GM12873 (cell line): Measurements from ENCODE around the gene ABHD11.
A peak's percentile ranks its signal among the peaks of the same experiment; 100 is the strongest.

ENCODE experiments used
- CTCF ChIP-seq: IDR thresholded peaks from 2 replicates; pipeline ENCODE4 v1.5.1; 2012; ENCODE audit warnings: low read depth, mild to moderate bottlenecking, moderate library complexity, low read length, control low read depth; ENCODE audit not compliant: insufficient read depth; ENCODE audit errors: missing control alignments

ABHD11 gene

GRCh38 chr7:73705551-73705920, 33.1 kb downstream of the ABHD11 start:
- TF ChIP-seq CTCF, result no peak

DNA sequence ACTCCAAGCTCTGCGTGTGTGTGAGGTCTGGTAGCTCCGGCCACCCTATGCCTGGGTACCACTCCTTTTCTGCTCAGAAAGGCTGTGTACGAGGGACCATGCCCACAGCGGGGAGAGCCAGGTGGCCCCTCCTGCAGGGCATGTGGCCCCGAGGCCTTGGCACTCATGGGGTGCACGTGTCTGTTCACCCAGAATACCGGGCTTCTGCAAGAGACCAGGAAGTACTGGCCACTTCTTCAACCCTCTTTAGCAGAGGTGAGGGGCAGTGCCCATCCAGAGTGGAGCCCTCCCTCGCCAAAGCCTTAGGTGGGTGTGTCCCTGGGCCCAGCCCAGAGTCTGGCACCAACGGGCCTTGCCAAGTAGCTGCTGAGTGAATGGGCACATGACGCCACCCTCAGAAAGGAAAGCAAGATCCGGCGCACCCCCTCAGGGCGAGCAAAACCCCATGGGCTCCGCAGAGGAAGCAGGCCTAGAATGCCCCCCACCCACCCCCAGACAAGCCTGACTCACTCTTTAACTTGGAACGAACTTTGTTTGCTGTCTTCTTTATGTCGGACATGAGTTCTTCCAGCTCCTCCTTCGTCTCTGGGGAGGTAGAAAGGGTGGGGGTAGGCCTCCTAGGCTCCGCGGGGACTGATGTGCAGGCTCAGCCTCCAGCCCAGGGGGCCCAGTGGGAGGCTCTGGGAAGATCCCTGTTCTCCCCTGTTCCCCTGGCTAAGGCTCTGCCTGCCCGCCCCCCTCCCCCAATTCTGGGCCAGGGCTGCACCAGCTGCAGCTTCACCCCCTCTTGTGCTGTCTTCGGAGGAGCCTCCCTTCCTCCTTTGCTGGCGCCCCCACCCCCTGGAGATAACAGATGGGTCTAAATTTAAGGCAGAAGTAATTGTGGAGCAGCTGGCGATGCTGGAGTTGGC, 33.7 kb downstream of the ABHD11 start:
- no peak for TF ChIP-seq CTCF

DNA sequence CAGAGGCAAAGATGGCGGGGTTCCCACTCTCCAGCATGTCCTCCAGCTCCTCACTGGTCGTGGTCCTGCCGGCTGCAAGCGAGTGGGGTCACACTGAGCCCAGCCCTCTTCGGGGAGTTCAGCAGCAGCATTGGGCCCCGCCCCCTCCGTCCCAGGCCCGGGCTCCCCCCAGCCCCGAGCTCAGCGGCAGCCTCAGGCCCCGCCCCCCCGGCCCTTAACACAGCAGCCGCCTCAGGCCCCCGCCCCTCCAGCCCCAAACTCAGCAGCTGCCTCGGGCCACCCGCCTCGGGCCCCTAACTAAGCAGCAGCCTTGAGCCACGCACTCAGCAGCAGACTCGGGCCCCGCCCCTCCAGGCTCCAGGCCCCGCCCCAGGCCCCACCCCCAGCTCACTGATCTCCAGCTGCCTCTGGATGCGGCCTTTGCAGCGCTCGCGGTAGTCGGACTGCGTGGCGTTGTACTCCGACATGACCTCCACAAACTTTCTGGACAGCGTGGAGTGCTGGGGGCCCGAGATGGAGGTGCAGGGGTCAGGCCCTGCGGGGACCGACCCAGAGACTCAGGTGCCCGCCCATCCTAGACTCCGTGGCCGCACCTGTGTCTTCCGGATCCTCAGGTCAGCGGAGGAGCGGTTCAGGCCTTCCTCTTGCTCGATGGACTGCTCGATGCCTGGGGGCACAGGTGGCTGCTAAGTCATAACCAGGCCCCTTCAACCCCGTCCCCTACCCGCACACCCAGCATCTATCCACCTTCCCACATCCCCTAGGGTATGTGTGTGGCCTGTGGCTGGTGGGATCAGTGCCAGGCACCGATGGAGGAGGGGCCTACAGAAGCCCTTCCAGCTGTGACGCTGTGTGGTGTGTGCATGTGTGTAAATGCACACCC, 34.6 kb downstream of the ABHD11 start:
- TF ChIP-seq CTCF, result no peak

- no peak for TF ChIP-seq CTCF
Measured at GRCh38 chr7:73703225-73703624, 35.4 kb downstream of the ABHD11 start.

- no peak for TF ChIP-seq CTCF
Measured at GRCh38 chr7:73702665-73703064, 35.9 kb downstream of the ABHD11 start.

- TF ChIP-seq CTCF, result no peak
Measured at GRCh38 chr7:73702226-73702625, 36.4 kb downstream of the ABHD11 start.

GRCh38 chr7:73701357-73701995, 37.1 kb downstream of the ABHD11 start:
- peak; percentile 67 for TF ChIP-seq CTCF
